ENCODE results near the gene ACBD4. TPM values are rescaled to one million over a fixed set of nuclear protein-coding genes. Genes with fewer than 3 reads are reported as not detected.
A peak's percentile ranks its signal among the peaks of the same experiment; 100 is the strongest.

ACBD4 gene
- total RNA-seq, 6 experiments from 2014 or later = 24.0 to 78.9 (median 56.9) TPM

- peaks cover 0 to 28% (median 9%) of the 10 kb centered on the region in 4 donors for H3K4me1 ChIP-seq
- peak; percentile 54 for TF ChIP-seq POLR2A (IDR thresholded peaks at IDR 0.05)
- TF ChIP-seq, protein P1, sequence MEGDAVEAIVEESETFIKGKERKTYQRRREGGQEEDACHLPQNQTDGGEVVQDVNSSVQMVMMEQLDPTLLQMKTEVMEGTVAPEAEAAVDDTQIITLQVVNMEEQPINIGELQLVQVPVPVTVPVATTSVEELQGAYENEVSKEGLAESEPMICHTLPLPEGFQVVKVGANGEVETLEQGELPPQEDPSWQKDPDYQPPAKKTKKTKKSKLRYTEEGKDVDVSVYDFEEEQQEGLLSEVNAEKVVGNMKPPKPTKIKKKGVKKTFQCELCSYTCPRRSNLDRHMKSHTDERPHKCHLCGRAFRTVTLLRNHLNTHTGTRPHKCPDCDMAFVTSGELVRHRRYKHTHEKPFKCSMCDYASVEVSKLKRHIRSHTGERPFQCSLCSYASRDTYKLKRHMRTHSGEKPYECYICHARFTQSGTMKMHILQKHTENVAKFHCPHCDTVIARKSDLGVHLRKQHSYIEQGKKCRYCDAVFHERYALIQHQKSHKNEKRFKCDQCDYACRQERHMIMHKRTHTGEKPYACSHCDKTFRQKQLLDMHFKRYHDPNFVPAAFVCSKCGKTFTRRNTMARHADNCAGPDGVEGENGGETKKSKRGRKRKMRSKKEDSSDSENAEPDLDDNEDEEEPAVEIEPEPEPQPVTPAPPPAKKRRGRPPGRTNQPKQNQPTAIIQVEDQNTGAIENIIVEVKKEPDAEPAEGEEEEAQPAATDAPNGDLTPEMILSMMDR (IDR thresholded peaks at IDR 0.05) = peak in 2 of 4 donors; percentile 8 to 12
- no peaks in the 10 kb centered on the region for H3K9me3 ChIP-seq
- H3K36me3 ChIP-seq = peaks cover 0 to 3% (median 0%) of the 10 kb centered on the region in 4 donors
- DNase-seq (peak; percentile 54 to 85 (median 80)), ATAC-seq (peak; percentile 61 to 86 (median 82))
- H3K4me3 ChIP-seq = peak overlapping the region in 2 of 3 donors; percentile 43 to 49
- no peaks in the 10 kb centered on the region for H3K27me3 ChIP-seq
- 13% methylated on average over 9 of the region's 10 CpGs for WGBS (ENCODE audit: insufficient coverage, low coverage, low lambda C conversion rate, missing lambda C conversion rate)
- intact Hi-C loops (cut with DNase I) = no loop called here
- peak overlapping the region; percentile 28 to 92 (median 75) for H3K27ac ChIP-seq
These were observed 37.2 kb downstream of the ACBD4 start for GRCh38 chr17:45172541-45173286.

DNA sequence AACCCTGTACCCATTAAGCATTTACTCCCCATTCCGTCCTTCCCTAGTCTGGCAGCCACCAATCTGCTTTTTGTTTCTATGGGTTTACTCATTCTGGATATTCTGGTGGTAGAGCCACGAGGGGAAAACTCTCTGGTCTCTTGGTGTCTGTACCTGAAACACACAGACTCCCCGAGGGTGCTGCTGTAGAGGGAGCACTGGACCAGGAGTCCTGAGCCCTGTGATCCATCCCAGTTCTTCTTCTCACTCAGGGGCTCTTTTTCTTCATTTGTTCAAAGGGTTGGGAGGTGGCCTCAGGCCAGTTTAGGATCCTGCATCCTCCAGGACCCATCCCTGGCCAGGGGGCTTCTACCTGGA is 40.2 kb downstream of the ACBD4 start:
- no peak for DNase-seq
- no peak for ATAC-seq
- Histone ChIP-seq H3K27ac (no peak overlapping the region), H3K9me3 (no peaks in the 10 kb centered on the region), H3K36me3 (no peaks in the 10 kb centered on the region), H3K27me3 (no peaks in the 10 kb centered on the region), H3K4me1 (peaks cover 0 to 23% (median 9%) of the 10 kb centered on the region in 4 donors), H3K4me3 (no peak overlapping the region)
- intact Hi-C loops (cut with DNase I) = no loop called here
- TF ChIP-seq POLR2A (IDR thresholded peaks at IDR 0.05) = no peak
- TF ChIP-seq, protein P1 (IDR thresholded peaks at IDR 0.05) = no peak
- 59% methylated on average over 3 of the region's 3 CpGs for WGBS (ENCODE audit: insufficient coverage, low coverage, low lambda C conversion rate, missing lambda C conversion rate)

GRCh38 chr17:45177563-45177962 is 42.1 kb downstream of the ACBD4 start:
- WGBS (ENCODE audit: insufficient coverage, low coverage, low lambda C conversion rate, missing lambda C conversion rate) = no CpG with 5 or more reads among the region's 7 CpGs
- intact Hi-C loops (cut with DNase I) = no loop called here
- Histone ChIP-seq H3K4me1 (peaks cover 0 to 5% (median 2%) of the 10 kb centered on the region in 4 donors), H3K27me3 (no peaks in the 10 kb centered on the region), H3K4me3 (no peak overlapping the region), H3K36me3 (no peaks in the 10 kb centered on the region), H3K27ac (no peak overlapping the region), H3K9me3 (no peaks in the 10 kb centered on the region)
- DNase-seq = no peak
- TF ChIP-seq POLR2A (IDR thresholded peaks at IDR 0.05) = no peak
- TF ChIP-seq, protein P1 (IDR thresholded peaks at IDR 0.05) = no peak
- ATAC-seq = no peak

DNA sequence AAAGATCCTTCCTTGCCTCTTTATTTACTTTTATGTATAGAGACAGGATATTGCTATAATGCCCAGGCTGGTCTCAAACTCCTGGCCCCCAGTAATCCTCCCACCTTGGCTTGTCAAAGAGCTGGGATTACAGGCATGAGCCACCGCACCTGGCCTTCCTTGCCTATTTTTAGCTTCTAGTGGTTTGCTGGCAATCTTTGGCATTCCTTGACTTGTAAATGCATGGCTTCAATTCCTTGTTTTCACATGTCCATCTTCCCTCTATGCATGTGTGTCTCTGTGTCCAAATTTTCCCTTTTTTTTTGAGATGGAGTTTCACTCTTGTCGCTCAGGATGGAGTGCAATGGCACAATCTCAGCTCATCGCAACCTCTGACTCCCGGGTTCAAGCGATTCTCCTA is 48.7 kb downstream of the ACBD4 start:
- no peaks in the 10 kb centered on the region for H3K9me3 ChIP-seq
- WGBS (ENCODE audit: insufficient coverage, low coverage, low lambda C conversion rate, missing lambda C conversion rate) = 97% methylated on average over 4 of the region's 5 CpGs
- intact Hi-C loops (cut with DNase I) = no loop called here

More for the DNA sequence above, 48.7 kb downstream of the ACBD4 start:
- H3K27me3 ChIP-seq = no peaks in the 10 kb centered on the region
- TF ChIP-seq, protein P1 (IDR thresholded peaks at IDR 0.05) = no peak
- TF ChIP-seq POLR2A (IDR thresholded peaks at IDR 0.05) = no peak
- no peaks in the 10 kb centered on the region for H3K4me1 ChIP-seq
- H3K27ac ChIP-seq = no peak overlapping the region
- H3K36me3 ChIP-seq = no peaks in the 10 kb centered on the region
- DNase-seq = no peak
- no peak for ATAC-seq
- no peak overlapping the region for H3K4me3 ChIP-seq
